H9 (cell line): ENCODE measurements around the gene C19orf53. TPM values are rescaled to one million over a fixed set of nuclear protein-coding genes. Genes with fewer than 3 reads are reported as not detected.

Experiments used
- DNase-seq: peaks from one replicate; pipeline ENCODE4 v3.0.0-alpha.2; 2017
- H2AFZ ChIP-seq: one replicate; pipeline ENCODE4 v1.6.1; 2013; ENCODE audit warnings: mild to moderate bottlenecking, low read length, control low read depth, moderate library complexity
- H2AK5ac ChIP-seq: 2 replicates; pipeline ENCODE4 v1.6.1; 2013; ENCODE audit warnings: low read length, control low read depth, mixed read lengths; ENCODE audit not compliant: insufficient read length
- H2BK120ac ChIP-seq: one replicate; pipeline ENCODE4 v1.6.1; 2013; ENCODE audit warnings: low read depth, mild to moderate bottlenecking, low read length, control low read depth, inconsistent platforms; ENCODE audit not compliant: poor library complexity, severe bottlenecking
- H2BK12ac ChIP-seq: 2 replicates; pipeline ENCODE4 v1.6.1; 2013; ENCODE audit warnings: low read length, control low read depth, mixed read lengths, low read depth; ENCODE audit not compliant: insufficient read length
- H2BK15ac ChIP-seq: 2 replicates; pipeline ENCODE4 v1.6.1; 2013; ENCODE audit warnings: low read depth, low read length, control low read depth
- H2BK20ac ChIP-seq: one replicate; pipeline ENCODE4 v1.6.1; 2013; ENCODE audit warnings: low read depth, mild to moderate bottlenecking, low read length, control low read depth, inconsistent platforms; ENCODE audit not compliant: poor library complexity, severe bottlenecking
- H2BK5ac ChIP-seq: 2 replicates; pipeline ENCODE4 v1.6.1; 2013; ENCODE audit warnings: low read length, control low read depth, mixed read lengths; ENCODE audit not compliant: insufficient read length
- H3K14ac ChIP-seq: 2 replicates; pipeline ENCODE4 v1.6.1; 2013; ENCODE audit warnings: low read length, control low read depth; ENCODE audit not compliant: insufficient read depth
- H3K18ac ChIP-seq: 2 replicates; pipeline ENCODE4 v1.6.1; 2013; ENCODE audit warnings: low read depth, mild to moderate bottlenecking, mixed read lengths, low read length, control low read depth; ENCODE audit not compliant: insufficient read length
- H3K23ac ChIP-seq: 2 replicates; pipeline ENCODE4 v1.6.1; 2013; ENCODE audit warnings: low read length, control low read depth, mixed read lengths, low read depth; ENCODE audit not compliant: insufficient read length
- H3K23me2 ChIP-seq: 2 replicates; pipeline ENCODE4 v1.6.1; 2013; ENCODE audit warnings: low read depth, mild to moderate bottlenecking, mixed read lengths, low read length, control low read depth; ENCODE audit not compliant: insufficient read length, poor library complexity, severe bottlenecking
- H3K27ac ChIP-seq: 2 replicates; pipeline ENCODE4 v1.5.1; 2013; ENCODE audit warnings: low read length, control low read depth, mixed read lengths, low read depth; ENCODE audit not compliant: insufficient read length
- H3K27me3 ChIP-seq: 2 replicates; pipeline ENCODE4 v1.6.1; 2013; ENCODE audit warnings: low read length, control low read depth, inconsistent platforms; ENCODE audit not compliant: insufficient read depth
- H3K4ac ChIP-seq: 2 replicates; pipeline ENCODE4 v1.6.1; 2013; ENCODE audit warnings: low read depth, mild to moderate bottlenecking, control low read depth, inconsistent platforms, low read length, moderate library complexity
- H3K4me1 ChIP-seq: 2 replicates; pipeline ENCODE4 v1.6.1; 2013; ENCODE audit warnings: low read length, control low read depth, inconsistent platforms; ENCODE audit not compliant: insufficient read depth
- H3K4me2 ChIP-seq: 2 replicates; pipeline ENCODE4 v1.6.1; 2013; ENCODE audit warnings: low read length, control low read depth, mixed read lengths; ENCODE audit not compliant: insufficient read length, insufficient read depth
- H3K56ac ChIP-seq: 2 replicates; pipeline ENCODE4 v1.6.1; 2013; ENCODE audit warnings: low read depth, mild to moderate bottlenecking, mixed read lengths, low read length, control low read depth; ENCODE audit not compliant: insufficient read length
- H3K79me1 ChIP-seq: 2 replicates; pipeline ENCODE4 v1.6.1; 2013; ENCODE audit warnings: low read depth, mild to moderate bottlenecking, moderate library complexity, low read length, control low read depth, inconsistent platforms; ENCODE audit not compliant: insufficient read depth, poor library complexity, severe bottlenecking
- H3K79me2 ChIP-seq: 2 replicates; pipeline ENCODE4 v1.6.1; 2013; ENCODE audit warnings: low read length, control low read depth, inconsistent platforms; ENCODE audit not compliant: insufficient read depth
- H3K9ac ChIP-seq: 2 replicates; pipeline ENCODE4 v1.6.1; 2013; ENCODE audit warnings: low read length, control low read depth, mixed read lengths; ENCODE audit not compliant: insufficient read length; ENCODE audit errors: extremely low read depth
- H3K9me3 ChIP-seq: one replicate; pipeline ENCODE4 v1.6.1; 2013; ENCODE audit warnings: low read depth, low read length, inconsistent platforms; ENCODE audit not compliant: control insufficient read depth
- H3T11ph ChIP-seq: one replicate; pipeline ENCODE4 v1.6.1; 2013; ENCODE audit warnings: mild to moderate bottlenecking, low read length, control low read depth, inconsistent platforms
- H4K20me1 ChIP-seq: one replicate; pipeline ENCODE4 v1.6.1; 2013; ENCODE audit not compliant: control insufficient read depth, insufficient read length, insufficient read depth
- H4K5ac ChIP-seq: 2 replicates; pipeline ENCODE4 v1.6.1; 2013; ENCODE audit warnings: low read depth, mild to moderate bottlenecking, mixed read lengths, low read length, control low read depth; ENCODE audit not compliant: insufficient read length
- H4K8ac ChIP-seq: replicated peaks from 2 replicates; pipeline ENCODE4 v1.6.1; 2013; ENCODE audit warnings: low read length, control low read depth, mixed read lengths, low read depth; ENCODE audit not compliant: insufficient read length
- H4K91ac ChIP-seq: 2 replicates; pipeline ENCODE4 v1.6.1; 2013; ENCODE audit warnings: low read depth, mild to moderate bottlenecking, moderate library complexity, mixed read lengths, low read length, control low read depth; ENCODE audit not compliant: insufficient read length
- H3K27ac Mint-ChIP-seq, 3 experiments: 2 replicates in 2 of 3; 3 replicates in 1 of 3; pipeline ENCODE4 v1.8.0; 2020 to 2021; ENCODE audit warnings: mixed read lengths in 3 of 3, mild to moderate bottlenecking in 1 of 3, moderate library complexity in 1 of 3
- H3K27me3 Mint-ChIP-seq: 2 replicates; pipeline ENCODE4 v1.8.0; 2021; ENCODE audit warnings: low read depth, mild to moderate bottlenecking, moderate library complexity, mixed read lengths
- H3K36me3 Mint-ChIP-seq, 3 experiments: 2 replicates in 2 of 3; 3 replicates in 1 of 3; pipeline ENCODE4 v1.8.0; 2020 to 2021; ENCODE audit warnings: low read depth in 3 of 3, mixed read lengths in 3 of 3; ENCODE audit not compliant: insufficient read depth in 1 of 3
- H3K4me1 Mint-ChIP-seq, 2 experiments: 2 replicates each; pipeline ENCODE4 v1.8.0; 2020; ENCODE audit warnings: mixed read lengths in 2 of 2
- H3K4me3 Mint-ChIP-seq, 2 experiments: 2 replicates in 1 of 2; 3 replicates in 1 of 2; pipeline ENCODE4 v1.8.0; 2020 to 2021; ENCODE audit warnings: mild to moderate bottlenecking in 2 of 2, mixed read lengths in 2 of 2, moderate library complexity in 1 of 2
- H3K9me3 Mint-ChIP-seq, 2 experiments: 2 replicates in 1 of 2; 3 replicates in 1 of 2; pipeline ENCODE4 v1.8.0; 2020; ENCODE audit warnings: mild to moderate bottlenecking in 2 of 2, mixed read lengths in 2 of 2, moderate library complexity in 1 of 2
- WGBS: extraction: QIAGEN DNeasy Blood & Tissue Kit; methylation state at CpG from one replicate; pipeline ENCODE4 v1.1.7; 2013; ENCODE audit warnings: missing lambda C conversion rate, low lambda C conversion rate, mixed read lengths; ENCODE audit not compliant: insufficient read length; ENCODE audit errors: extremely low coverage; 5-methylcytosine and 5-hydroxymethylcytosine counted together
- total RNA-seq: library from RNA; stranded (reverse); gene quantifications from 2 replicates; pipeline ENCODE4 v1.2.1, GENCODE V29; 2021
- TF ChIP-seq, protein P1 (sequence below): fragments of 200-600 bp; sonication (generic); conservative IDR thresholded peaks from 3 replicates; pipeline ENCODE4 v1.8.0; 2021; ENCODE audit warnings: antibody characterized with exemption, mild to moderate bottlenecking

The C19orf53 gene
- total RNA-seq, 1 experiment from 2014 or later, result 129 TPM

DNA sequence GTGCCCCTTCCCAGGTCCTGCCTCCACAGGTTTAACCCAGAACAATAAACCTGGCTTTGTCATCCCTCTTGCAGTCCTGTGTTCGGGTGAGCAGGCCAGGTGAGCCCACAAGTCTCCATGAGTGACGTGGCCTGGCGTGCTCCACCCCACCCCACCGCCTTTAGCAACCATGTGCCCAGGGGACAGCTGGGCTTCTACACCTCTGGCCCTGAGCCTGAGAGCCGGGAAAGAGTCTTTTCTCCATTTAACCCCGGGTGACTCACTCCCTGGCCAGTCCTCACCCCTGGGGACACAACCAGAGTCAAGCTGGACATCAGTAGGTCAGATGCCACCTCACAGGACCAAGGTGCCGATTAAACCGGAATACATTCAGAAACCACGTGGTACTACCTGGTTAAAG, 4.1 kb downstream of the C19orf53 start:
- no CpG with 5 or more reads among the region's 9 CpGs for WGBS
- H4K5ac ChIP-seq, result no peak overlapping the region
- no peak overlapping the region for H2AFZ ChIP-seq
- Mint-ChIP-seq H3K4me1 (peaks cover 13 to 15% of the 10 kb centered on the region in 2 experiments), H3K27me3 (peaks cover 1% of the 10 kb centered on the region; the same call in 1 of the 2 replicates), H3K4me3 (no peak overlapping the region; a peak in 1 of 5 replicates), H3K36me3 (peaks cover 35 to 48% (median 43%) of the 10 kb centered on the region in 3 experiments), H3K27ac (no peak overlapping the region; a peak in 1 of 7 replicates), H3K9me3 (no peaks in the 10 kb centered on the region; a peak in 1 of 5 replicates)
- H3K79me1 ChIP-seq, result no peaks in the 10 kb centered on the region
- peaks cover 11% of the 10 kb centered on the region; the same call in 1 of the 2 replicates for H3K79me2 ChIP-seq
- TF ChIP-seq, protein P1, sequence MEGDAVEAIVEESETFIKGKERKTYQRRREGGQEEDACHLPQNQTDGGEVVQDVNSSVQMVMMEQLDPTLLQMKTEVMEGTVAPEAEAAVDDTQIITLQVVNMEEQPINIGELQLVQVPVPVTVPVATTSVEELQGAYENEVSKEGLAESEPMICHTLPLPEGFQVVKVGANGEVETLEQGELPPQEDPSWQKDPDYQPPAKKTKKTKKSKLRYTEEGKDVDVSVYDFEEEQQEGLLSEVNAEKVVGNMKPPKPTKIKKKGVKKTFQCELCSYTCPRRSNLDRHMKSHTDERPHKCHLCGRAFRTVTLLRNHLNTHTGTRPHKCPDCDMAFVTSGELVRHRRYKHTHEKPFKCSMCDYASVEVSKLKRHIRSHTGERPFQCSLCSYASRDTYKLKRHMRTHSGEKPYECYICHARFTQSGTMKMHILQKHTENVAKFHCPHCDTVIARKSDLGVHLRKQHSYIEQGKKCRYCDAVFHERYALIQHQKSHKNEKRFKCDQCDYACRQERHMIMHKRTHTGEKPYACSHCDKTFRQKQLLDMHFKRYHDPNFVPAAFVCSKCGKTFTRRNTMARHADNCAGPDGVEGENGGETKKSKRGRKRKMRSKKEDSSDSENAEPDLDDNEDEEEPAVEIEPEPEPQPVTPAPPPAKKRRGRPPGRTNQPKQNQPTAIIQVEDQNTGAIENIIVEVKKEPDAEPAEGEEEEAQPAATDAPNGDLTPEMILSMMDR, result no peak
- H4K20me1 ChIP-seq, result no peaks in the 10 kb centered on the region
- no peak overlapping the region for H2BK15ac ChIP-seq
- no peak overlapping the region for H4K91ac ChIP-seq
- no peak overlapping the region for H2BK20ac ChIP-seq
- no peak overlapping the region for H3K4ac ChIP-seq
- no peak overlapping the region for H3K23ac ChIP-seq
- no peak for DNase-seq
- no peak overlapping the region for H3K9ac ChIP-seq
- H3T11ph ChIP-seq, result no peak overlapping the region
- no peak overlapping the region for H2AK5ac ChIP-seq
- no peak overlapping the region for H3K14ac ChIP-seq
- H2BK12ac ChIP-seq, result no peak overlapping the region
- no peak overlapping the region for H3K18ac ChIP-seq
- no peak overlapping the region for H3K27ac ChIP-seq
- peaks cover 5% of the 10 kb centered on the region for H3K4me1 ChIP-seq
- no peak overlapping the region for H4K8ac ChIP-seq
- H3K9me3 ChIP-seq, result no peaks in the 10 kb centered on the region
- H2BK120ac ChIP-seq, result no peak overlapping the region
- no peak overlapping the region for H3K56ac ChIP-seq
- no peaks in the 10 kb centered on the region for H3K23me2 ChIP-seq
- no peak overlapping the region for H3K4me2 ChIP-seq
- H2BK5ac ChIP-seq, result no peak overlapping the region
- H3K27me3 ChIP-seq, result no peaks in the 10 kb centered on the region
